K562 (cell line): ENCODE measurements around the gene MLLT6. TPM values are rescaled to one million over a fixed set of nuclear protein-coding genes. Genes with fewer than 3 reads are reported as not detected.

Source experiments
- ATAC-seq: fragments of 200-7000 bp; cut with Tn5 transposase; 3 replicates; pipeline ENCODE4 v1.9.1; 2020; ENCODE audit warnings: moderate library complexity
- BruUV-seq: library from RNA; stranded (reverse); fragments of 400-500 nt; replicated peaks from 2 replicates; lab custom pipeline; 2021; lab: Mats Ljungman, UMichigan
- CTCF ChIA-PET: fragments of 300-600 bp; formaldehyde crosslinking; extraction: SDS; loops from one replicate; lab custom pipeline; 2021; ENCODE audit warnings: low intra/inter-chr PET ratio; lab: Yijun Ruan, JAX
- POLR2A ChIA-PET: fragments of 300-600, 350-650 bp; sonication (Branson Sonifier 250); formaldehyde crosslinking; extraction: SDS; loops from one replicate; lab custom pipeline; 2021; ENCODE audit warnings: antibody characterized with exemption, inconsistent platforms; lab: Yijun Ruan, JAX
- DNase-seq, 4 experiments: peaks; one replicate each; pipeline versions ENCODE4 v3.0.0 to v3.0.0-alpha.2; 2011 to 2018; ENCODE audit warnings: low spot score in 3 of 4, mixed read lengths in 3 of 4; ENCODE audit errors: extremely low read depth in 1 of 4
- FAIRE-seq: peaks from 2 replicates; lab custom pipeline; 2011; peaks lifted over from hg19 to GRCh38; lab: Jason Lieb, UNC
- H2AFZ ChIP-seq: 2 replicates; pipeline ENCODE4 v1.6.0; 2011; ENCODE audit warnings: low read depth, low read length, control low read depth, inconsistent platforms
- H3K27ac ChIP-seq: fragments of 200-600 bp; 3 replicates; pipeline ENCODE4 v1.8.0; 2011; ENCODE audit warnings: low read depth, mild to moderate bottlenecking, control low read depth, inconsistent platforms, low read length, moderate library complexity, mixed read lengths; ENCODE audit errors: extremely low read depth
- H3K27me3 ChIP-seq, 2 experiments: fragments of 300-600 bp in 1 of 2; 2 replicates in 1 of 2; 3 replicates in 1 of 2; pipeline versions ENCODE4 v1.6.0 to v1.8.0; 2011; ENCODE audit warnings: inconsistent platforms in 2 of 2, low read length in 2 of 2, mild to moderate bottlenecking in 1 of 2, mixed read lengths in 1 of 2, moderate library complexity in 1 of 2; ENCODE audit not compliant: control insufficient read depth in 2 of 2, insufficient read depth in 2 of 2
- H3K36me3 ChIP-seq: fragments of 300-600 bp; 3 replicates; pipeline ENCODE4 v1.8.0; 2011; ENCODE audit warnings: mild to moderate bottlenecking, low read length, inconsistent platforms; ENCODE audit not compliant: control insufficient read depth, insufficient read depth
- H3K4me1 ChIP-seq, 2 experiments: fragments of 200-600 bp in 1 of 2; replicated peaks in 1 of 2; 2 replicates in 1 of 2; 3 replicates in 1 of 2; pipeline versions ENCODE4 v1.5.1 to v1.8.0; 2011; ENCODE audit warnings: inconsistent platforms in 2 of 2, low read length in 2 of 2, mild to moderate bottlenecking in 1 of 2, mixed read lengths in 1 of 2, moderate library complexity in 1 of 2; ENCODE audit not compliant: control insufficient read depth in 2 of 2, insufficient read depth in 2 of 2
- H3K4me2 ChIP-seq: 2 replicates; pipeline ENCODE4 v1.6.1; 2011; ENCODE audit warnings: low read length, control low read depth, inconsistent platforms, mixed read lengths; ENCODE audit not compliant: insufficient read depth
- H3K4me3 ChIP-seq: fragments of 200-600 bp; sonication (generic), shearing (Covaris generic); 2 replicates; pipeline ENCODE4 v1.5.1; 2016; ENCODE audit warnings: control low read depth, inconsistent platforms
- H3K79me2 ChIP-seq: fragments of 200-600 bp; 3 replicates; pipeline ENCODE4 v1.8.0; 2011; ENCODE audit warnings: low read length, inconsistent platforms; ENCODE audit not compliant: control insufficient read depth, insufficient read depth
- H3K9ac ChIP-seq, 2 experiments: 2 replicates each; pipeline versions ENCODE4 v1.6.0 to v1.6.1; 2011; ENCODE audit warnings: low read depth in 2 of 2, low read length in 2 of 2, control low read depth in 1 of 2, inconsistent platforms in 1 of 2, mild to moderate bottlenecking in 1 of 2, mixed read lengths in 1 of 2; ENCODE audit not compliant: insufficient read depth in 1 of 2
- H3K9me1 ChIP-seq: one replicate; pipeline ENCODE4 v1.6.0; 2011; ENCODE audit warnings: inconsistent platforms, mild to moderate bottlenecking, low read length, moderate library complexity; ENCODE audit not compliant: control insufficient read depth, insufficient read depth
- H3K9me3 ChIP-seq: replicated peaks from 2 replicates; pipeline ENCODE4 v1.5.1; 2011; ENCODE audit warnings: low read depth, low read length, inconsistent platforms; ENCODE audit not compliant: control insufficient read depth, insufficient read depth
- H4K20me1 ChIP-seq: replicated peaks from 2 replicates; pipeline ENCODE4 v1.6.1; 2011; ENCODE audit warnings: low read length, inconsistent platforms, mixed read lengths; ENCODE audit not compliant: control insufficient read depth, insufficient read depth
- CBX3 ChIP-seq, 2 experiments: IDR thresholded peaks; 1 replicate in 1 of 2; 2 replicates in 1 of 2; pipeline ENCODE4 v1.6.1; 2012; ENCODE audit warnings: inconsistent platforms in 2 of 2, low read length in 2 of 2, borderline replicate concordance in 1 of 2, control low read depth in 1 of 2
- EWSR1 ChIP-seq: fragments of 450-650 bp; IDR thresholded peaks from 2 replicates; pipeline ENCODE4 v1.6.1; 2018; ENCODE audit warnings: borderline replicate concordance, mild to moderate bottlenecking, low read depth, moderate library complexity; ENCODE audit not compliant: partially characterized antibody
- MAFG ChIP-seq: fragments of 450-650 bp; conservative IDR thresholded peaks from 2 replicates; pipeline ENCODE4 v1.6.1; 2016; ENCODE audit warnings: missing genetic modification characterization, missing compliant biosample characterization
- SAFB ChIP-seq: fragments of 200-400 bp; formaldehyde crosslinking; IDR thresholded peaks from 2 replicates; pipeline ENCODE4 v1.6.1; 2017; ENCODE audit warnings: low read depth, low read length, borderline replicate concordance
- SPI1 ChIP-seq: IDR thresholded peaks from 2 replicates; pipeline ENCODE4 v1.6.1; 2011; ENCODE audit warnings: low read depth, low read length, control low read depth, borderline replicate concordance
- ZBTB17 ChIP-seq: fragments of 450-650 bp; formaldehyde crosslinking; IDR thresholded peaks from 2 replicates; pipeline ENCODE4 v1.4.0; 2020; ENCODE audit warnings: mild to moderate bottlenecking
- ZFX ChIP-seq: sonication (generic); formaldehyde crosslinking; IDR thresholded peaks from 2 replicates; pipeline ENCODE4 v1.8.0; 2022; ENCODE audit warnings: mild to moderate bottlenecking, missing genetic modification reagents, moderate library complexity
- ZNF778 ChIP-seq: fragments of 450-650 bp; formaldehyde crosslinking; IDR thresholded peaks from 2 replicates; pipeline ENCODE4 v1.4.0; 2020; ENCODE audit warnings: mild to moderate bottlenecking, moderate library complexity
- WGBS: fragments of 100-300 bp; shearing (Covaris generic); methylation state at CpG from one replicate; pipeline ENCODE4 v1.1.6; 2016; ENCODE audit warnings: low coverage, mixed read lengths; ENCODE audit not compliant: insufficient coverage; ENCODE audit errors: missing lambda C conversion rate; 5-methylcytosine and 5-hydroxymethylcytosine counted together
- in situ Hi-C: fragments of 300-500 bp; cut with MboI; formaldehyde crosslinking; loops from 4 replicates; pipeline ENCODE4 v1.15.0; 2018; ENCODE audit warnings: inconsistent platforms, mixed read lengths
- intact Hi-C: fragments of 100-400 bp; cut with micrococcal nuclease; formaldehyde crosslinking; loops from 2 replicates; pipeline ENCODE4 v1.14.2; 2022
- polyA plus RNA-seq, 8 experiments: library from polyadenylated mRNA; depleted of rRNA in 4 of 8; stranded (reverse) in 5 of 8; unstranded in 3 of 8; fragments of >200 nt; fragmentation: Nextera tagmentation in 2 of 8; fragmentation: Illumina TruSeq in 1 of 8; extraction: Ambion mirVana in 2 of 8; extraction: Trizol in 1 of 8; gene quantifications; 2 replicates each; pipeline versions ENCODE4 v1.2.1 to v1.2.3, GENCODE V29; 2011 to 2014; ENCODE audit warnings: inconsistent platforms in 1 of 8, missing spikeins in 1 of 8
- total RNA-seq, 7 experiments: library from RNA; depleted of rRNA in 6 of 7; stranded (reverse); fragments of >200 nt in 6 of 7; fragmentation: Illumina TruSeq in 2 of 7; extraction: Trizol in 2 of 7; gene quantifications; 2 replicates each; pipeline versions ENCODE4 v1.2.1 to v1.2.3, GENCODE V29; 2011 to 2021; ENCODE audit warnings: low replicate concordance in 1 of 7
- TF ChIP-seq, protein P1 (sequence below), 2 experiments: fragments of 150-350 bp in 1 of 2; IDR thresholded peaks; 2 replicates each; pipeline ENCODE4 v1.6.1; 2012 to 2016; ENCODE audit warnings: low read depth in 2 of 2, low read length in 2 of 2, mild to moderate bottlenecking in 1 of 2, moderate library complexity in 1 of 2
- TF ChIP-seq, protein P2 (sequence below), 2 experiments: fragments of 450-650 bp; IDR thresholded peaks; 2 replicates each; pipeline ENCODE4 v1.6.1; 2016

MLLT6 gene
- total and polyA plus RNA-seq, 9 of the 15 experiments (the other 6 are each of a cell fraction or from before 2014, with no cell fraction given), result 3.1 to 71.7 (median 30.0) TPM

DNA sequence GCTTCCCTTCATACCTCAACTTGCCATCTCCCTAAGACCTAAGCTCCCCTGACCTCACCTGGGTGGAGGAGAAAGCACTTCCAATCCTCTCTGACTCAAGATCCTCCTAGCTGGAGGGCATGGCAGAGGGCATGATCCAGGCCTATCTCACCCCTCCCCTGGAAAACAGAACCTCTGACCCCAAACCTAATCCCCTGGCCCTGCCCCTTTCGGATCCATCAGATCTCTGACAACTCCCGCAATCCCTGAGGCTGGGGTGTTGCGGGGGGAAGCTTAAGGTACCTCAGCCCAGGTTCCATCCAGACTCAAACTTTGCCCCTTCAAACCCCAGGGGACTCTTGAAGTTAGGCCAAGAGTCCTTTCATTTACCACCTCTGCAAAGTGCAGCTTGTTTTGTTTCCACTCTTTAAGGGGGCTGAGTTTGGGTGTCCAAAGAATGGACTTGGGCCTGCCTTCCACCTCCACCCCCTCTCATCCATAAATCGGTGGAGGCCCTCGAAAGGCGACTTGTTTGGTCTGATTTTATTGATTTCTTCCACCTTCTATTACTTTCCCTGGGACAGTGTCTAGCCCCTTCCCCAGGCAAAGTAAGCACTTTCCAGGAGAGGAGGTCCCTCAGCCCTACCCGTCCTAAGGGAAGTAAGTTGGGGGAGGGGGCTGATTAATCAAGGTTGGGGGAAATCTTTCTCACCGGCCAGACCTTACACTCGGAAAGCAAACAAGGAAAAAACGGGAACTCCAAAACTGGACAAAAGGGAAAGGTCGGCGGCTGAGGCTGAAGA is 32.9 kb upstream of the MLLT6 start:
- H3K9me1 ChIP-seq, result no peaks in the 10 kb centered on the region
- 59% methylated on average over 12 of the region's 12 CpGs for WGBS
- peak overlapping the region in 1 of 2 experiments; percentile 7; a peak in 1 of 4 replicates for H3K9ac ChIP-seq
- TF ChIP-seq, protein P1, sequence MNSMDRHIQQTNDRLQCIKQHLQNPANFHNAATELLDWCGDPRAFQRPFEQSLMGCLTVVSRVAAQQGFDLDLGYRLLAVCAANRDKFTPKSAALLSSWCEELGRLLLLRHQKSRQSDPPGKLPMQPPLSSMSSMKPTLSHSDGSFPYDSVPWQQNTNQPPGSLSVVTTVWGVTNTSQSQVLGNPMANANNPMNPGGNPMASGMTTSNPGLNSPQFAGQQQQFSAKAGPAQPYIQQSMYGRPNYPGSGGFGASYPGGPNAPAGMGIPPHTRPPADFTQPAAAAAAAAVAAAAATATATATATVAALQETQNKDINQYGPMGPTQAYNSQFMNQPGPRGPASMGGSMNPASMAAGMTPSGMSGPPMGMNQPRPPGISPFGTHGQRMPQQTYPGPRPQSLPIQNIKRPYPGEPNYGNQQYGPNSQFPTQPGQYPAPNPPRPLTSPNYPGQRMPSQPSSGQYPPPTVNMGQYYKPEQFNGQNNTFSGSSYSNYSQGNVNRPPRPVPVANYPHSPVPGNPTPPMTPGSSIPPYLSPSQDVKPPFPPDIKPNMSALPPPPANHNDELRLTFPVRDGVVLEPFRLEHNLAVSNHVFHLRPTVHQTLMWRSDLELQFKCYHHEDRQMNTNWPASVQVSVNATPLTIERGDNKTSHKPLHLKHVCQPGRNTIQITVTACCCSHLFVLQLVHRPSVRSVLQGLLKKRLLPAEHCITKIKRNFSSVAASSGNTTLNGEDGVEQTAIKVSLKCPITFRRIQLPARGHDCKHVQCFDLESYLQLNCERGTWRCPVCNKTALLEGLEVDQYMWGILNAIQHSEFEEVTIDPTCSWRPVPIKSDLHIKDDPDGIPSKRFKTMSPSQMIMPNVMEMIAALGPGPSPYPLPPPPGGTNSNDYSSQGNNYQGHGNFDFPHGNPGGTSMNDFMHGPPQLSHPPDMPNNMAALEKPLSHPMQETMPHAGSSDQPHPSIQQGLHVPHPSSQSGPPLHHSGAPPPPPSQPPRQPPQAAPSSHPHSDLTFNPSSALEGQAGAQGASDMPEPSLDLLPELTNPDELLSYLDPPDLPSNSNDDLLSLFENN (IDR thresholded peaks at IDR 0.05; ENCODE audit: low read depth in 2 of 2, low read length in 2 of 2), result peak in 1 of 2 experiments; percentile 62; a peak in 1 of 4 replicates
- TF ChIP-seq EWSR1 (no peak), SPI1 (0 out of 2 replicates have a peak, but pooled peaks have one; percentile 13), MAFG (no peak), ZNF778 (CRISPR knock-in tag) (no peak), CBX3 (IDR thresholded peaks at IDR 0.05; ENCODE audit: borderline replicate concordance in 1 of 2, low read length in 2 of 2) (no peak), SAFB (no peak), ZBTB17 (0 out of 2 replicates have a peak, but pooled peaks have one; percentile 68), ZFX (CRISPR knock-in tag) (no peak)
- TF ChIP-seq, protein P2, sequence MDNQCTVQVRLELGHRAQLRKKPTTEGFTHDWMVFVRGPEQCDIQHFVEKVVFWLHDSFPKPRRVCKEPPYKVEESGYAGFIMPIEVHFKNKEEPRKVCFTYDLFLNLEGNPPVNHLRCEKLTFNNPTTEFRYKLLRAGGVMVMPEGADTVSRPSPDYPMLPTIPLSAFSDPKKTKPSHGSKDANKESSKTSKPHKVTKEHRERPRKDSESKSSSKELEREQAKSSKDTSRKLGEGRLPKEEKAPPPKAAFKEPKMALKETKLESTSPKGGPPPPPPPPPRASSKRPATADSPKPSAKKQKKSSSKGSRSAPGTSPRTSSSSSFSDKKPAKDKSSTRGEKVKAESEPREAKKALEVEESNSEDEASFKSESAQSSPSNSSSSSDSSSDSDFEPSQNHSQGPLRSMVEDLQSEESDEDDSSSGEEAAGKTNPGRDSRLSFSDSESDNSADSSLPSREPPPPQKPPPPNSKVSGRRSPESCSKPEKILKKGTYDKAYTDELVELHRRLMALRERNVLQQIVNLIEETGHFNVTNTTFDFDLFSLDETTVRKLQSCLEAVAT (IDR thresholded peaks at IDR 0.05), result peak in 1 of 2 experiments; percentile 91; a peak in 2 of 4 replicates
- peaks cover 9 to 18% of the 10 kb centered on the region in 2 experiments; a peak in 4 of 5 replicates for H3K27me3 ChIP-seq
- no peaks in the 10 kb centered on the region for H3K9me3 ChIP-seq
- ATAC-seq (no peak), FAIRE-seq (no peak), DNase-seq (no peak)
- ChIA-PET CTCF (no interaction called here), POLR2A (interaction anchor here (0.7 kb wide), 1 partner anchor 9 kb away, joined by 3 read pairs; no protein-coding TSS in a partner anchor)
- no peaks in the 10 kb centered on the region for H4K20me1 ChIP-seq
- BruUV-seq, result TSS peak; percentile 45
- H3K4me1 ChIP-seq, result peaks cover 20 to 30% of the 10 kb centered on the region in 2 experiments
- no peaks in the 10 kb centered on the region; the same call in 2 of the 3 replicates for H3K79me2 ChIP-seq
- intact Hi-C loops, result loop anchor here (10.0 kb wide), 1 partner anchor 193 kb away; no protein-coding TSS in a partner anchor
- H3K27ac ChIP-seq, result no peak overlapping the region
- no peaks in the 10 kb centered on the region for H3K36me3 ChIP-seq
- in situ Hi-C loops, result no loop called here
- H3K4me3 ChIP-seq, result no peak overlapping the region
- no peak overlapping the region for H2AFZ ChIP-seq
- H3K4me2 ChIP-seq, result peak overlapping the region; percentile 3; the same call in 1 of the 2 replicates
